G401.6 (cell line): ENCODE results near the gene GADD45GIP1.

Source experiments
- FAIRE-seq: peaks from 2 replicates; lab custom pipeline; 2012; peaks lifted over from hg19 to GRCh38; lab: Jason Lieb, UNC

GADD45GIP1 gene

DNA sequence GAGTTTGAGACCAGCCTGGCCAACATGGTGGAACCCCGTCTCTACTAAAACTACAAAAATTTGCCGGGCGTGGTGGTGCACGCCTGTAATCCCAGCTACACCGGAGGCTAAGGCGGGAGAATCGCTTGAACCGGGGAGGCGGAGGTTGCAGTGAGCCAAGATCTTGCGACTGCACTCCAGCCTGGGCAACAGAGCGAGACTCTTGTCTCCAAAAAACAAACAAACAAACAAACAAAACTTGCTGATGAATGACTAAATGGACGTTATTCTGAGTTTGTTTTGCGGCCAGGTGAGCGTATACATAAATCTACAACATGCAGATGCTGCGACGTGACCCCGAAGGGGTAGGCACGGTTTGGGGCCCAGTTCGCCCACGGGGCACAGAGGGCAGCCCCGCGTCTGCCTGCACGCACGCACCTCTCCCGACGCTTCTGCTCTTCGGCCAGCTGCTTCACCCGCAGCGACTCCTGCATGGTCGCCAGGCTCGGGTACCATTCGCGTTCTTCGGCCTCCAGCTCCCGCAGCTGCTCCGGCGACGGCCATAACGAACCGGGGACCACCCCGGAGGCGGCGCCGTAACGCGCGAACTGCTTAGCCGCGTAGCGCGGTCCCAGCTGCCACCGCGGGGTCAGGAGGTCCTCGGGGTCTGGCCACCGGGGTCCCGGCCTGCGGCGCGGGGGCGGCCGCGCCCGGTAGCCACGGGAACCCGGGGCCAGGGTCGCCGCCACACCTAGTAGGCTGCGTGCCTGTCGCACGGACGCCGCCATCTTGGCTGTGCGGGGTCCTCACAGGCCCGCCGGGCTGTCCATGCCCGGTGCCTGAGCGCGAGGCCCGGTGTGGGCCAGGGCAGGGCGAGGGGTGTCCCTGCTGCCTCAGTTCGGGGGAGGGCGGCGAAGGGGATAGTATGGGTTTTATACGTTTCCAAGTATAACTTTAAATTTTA, at the start of gene GADD45GIP1:
GADD45GIP1 (minus strand) TSS at position 778 of the 943 bp plus-strand sequence; CDS start at position 767, 11 bp downstream.
- FAIRE-seq = no peak

DNA sequence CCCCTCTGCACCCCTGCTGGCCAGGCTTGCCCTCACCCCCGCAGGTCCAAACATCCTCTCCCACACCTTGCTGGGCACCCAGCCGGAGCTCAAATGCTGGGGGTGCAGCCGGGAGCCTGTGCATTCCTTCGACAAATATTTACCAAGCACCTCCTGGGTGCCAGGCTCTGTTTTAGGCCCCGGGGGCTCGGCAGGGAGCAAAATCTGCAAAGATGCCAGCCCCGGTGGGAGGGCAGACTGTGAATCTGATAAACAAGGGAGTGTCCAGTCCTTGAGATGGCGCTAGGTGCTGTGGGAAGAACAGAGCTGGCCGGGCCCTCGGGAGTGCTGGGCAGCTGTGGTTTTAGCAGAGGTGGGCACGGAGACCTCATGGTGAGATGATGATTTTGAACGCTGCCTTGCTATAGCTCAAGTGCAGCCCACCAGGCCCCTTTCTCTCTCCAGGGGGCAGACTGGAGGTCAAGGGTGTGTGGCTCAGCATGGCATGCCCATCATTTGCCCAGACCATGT, 48.9 kb upstream of the GADD45GIP1 start:
- FAIRE-seq = no peak

DNA sequence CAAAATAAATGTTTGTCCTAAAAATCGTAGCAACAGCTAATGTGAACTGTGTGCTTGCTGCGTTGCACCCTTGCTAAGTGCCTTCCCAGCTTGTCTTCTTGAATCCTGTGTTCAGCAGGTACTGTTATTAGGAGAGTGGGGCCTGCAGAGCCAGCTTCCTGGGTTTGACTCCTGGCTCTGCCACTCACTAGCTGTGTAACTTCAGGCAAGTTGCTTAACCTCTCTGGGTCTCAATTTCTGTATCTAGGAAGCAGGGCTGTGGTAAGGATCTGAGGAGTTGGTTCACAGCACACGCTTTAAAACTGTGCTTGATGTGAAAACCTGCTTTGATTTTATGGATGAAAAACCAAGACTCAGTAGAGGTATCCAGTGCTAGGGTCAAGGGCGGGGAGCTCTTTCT, 48.2 kb upstream of the GADD45GIP1 start:
- FAIRE-seq = no peak

DNA sequence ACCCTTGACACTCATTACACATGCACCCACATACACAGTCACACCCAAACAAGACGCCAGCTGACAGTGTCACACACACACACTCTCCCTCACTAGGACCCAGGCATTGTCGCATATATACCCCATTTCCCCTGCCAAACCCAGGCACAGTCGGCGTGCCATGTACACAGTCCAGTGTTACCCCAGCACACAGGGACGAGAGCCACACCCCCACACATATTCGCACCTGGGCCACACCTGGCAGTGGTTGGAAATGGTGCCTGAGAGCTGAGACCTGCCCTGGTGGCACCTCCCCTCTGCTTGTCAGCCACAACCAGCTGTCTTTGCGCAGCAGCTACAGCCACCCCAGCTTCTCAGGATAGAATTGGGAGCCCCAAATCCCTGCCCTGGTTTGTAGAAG, 47.2 kb upstream of the GADD45GIP1 start:
- FAIRE-seq = no peak

DNA sequence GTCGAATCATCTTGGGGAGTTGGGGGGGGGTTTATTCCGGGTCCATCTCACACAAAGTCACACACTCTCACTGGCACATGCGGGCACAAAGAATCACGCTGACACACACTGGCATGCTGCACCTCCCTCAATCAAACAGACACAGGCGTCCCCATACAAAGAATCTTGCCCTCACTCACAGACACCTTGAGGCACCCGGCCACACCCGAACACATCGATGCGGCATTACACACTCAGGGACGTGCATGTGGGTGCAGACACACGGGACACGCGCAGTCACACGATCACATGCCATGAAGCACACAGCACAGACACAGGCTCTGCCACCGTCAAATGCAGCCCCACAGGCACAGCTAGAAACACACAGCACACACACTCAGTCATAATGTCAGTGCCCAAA, 46.1 kb upstream of the GADD45GIP1 start:
- FAIRE-seq = no peak

DNA sequence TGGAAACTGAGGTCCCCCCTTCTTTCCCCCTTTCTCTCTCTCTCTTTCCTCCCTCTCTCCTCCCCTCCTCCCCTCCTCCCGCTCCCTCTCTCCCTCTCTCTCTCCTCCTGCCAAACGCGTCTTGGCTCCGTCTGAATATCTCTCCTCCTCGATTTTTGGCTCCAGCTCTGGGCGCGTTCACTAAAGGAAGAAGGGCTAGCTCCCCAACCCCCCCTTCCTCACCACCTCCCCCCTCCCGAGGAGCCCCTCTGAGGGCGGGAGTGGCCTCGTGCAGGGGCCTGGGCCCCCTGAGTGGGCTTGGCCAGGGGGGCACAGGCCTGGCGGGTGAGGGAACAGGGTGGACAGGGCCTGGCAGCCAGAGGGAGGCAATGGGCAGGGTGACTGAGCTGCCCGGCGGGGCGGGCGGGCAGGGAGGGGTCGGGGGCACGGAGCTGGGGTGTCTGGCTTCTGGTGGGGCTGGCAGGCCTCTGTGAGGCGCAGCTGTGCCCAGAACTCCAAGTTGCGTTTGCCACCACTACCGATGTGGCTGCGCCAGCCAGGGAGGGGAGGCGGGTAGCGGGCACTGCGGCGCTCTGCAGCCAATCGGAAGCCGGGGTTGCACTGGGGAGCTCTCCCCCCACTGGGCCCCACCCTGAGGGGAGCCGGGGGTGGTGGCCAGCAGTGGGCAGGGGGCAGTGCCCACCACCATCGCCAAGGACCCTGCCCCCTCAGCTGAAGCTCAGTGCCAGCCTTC, 45.3 kb upstream of the GADD45GIP1 start:
- no peak for FAIRE-seq

GRCh38 chr19:13001502-13002165, 44.6 kb upstream of the GADD45GIP1 start:
- FAIRE-seq = no peak

DNA sequence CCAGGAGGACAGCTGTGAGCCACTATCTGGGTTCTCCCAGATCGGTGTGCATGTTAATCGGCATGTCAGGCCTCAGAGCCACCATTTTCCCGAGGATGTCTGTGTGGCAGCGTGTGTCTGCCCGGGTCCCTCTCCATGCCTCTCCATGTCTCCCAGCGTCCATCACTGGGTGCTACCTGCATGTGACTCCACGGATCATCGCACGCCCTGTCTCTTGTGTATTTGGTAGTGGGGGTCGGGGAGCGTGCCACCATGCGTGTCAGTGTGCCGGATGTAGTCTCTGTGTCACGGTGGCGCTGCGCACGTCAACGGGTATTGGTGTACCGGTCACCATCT, 44.1 kb upstream of the GADD45GIP1 start:
- FAIRE-seq = no peak

DNA sequence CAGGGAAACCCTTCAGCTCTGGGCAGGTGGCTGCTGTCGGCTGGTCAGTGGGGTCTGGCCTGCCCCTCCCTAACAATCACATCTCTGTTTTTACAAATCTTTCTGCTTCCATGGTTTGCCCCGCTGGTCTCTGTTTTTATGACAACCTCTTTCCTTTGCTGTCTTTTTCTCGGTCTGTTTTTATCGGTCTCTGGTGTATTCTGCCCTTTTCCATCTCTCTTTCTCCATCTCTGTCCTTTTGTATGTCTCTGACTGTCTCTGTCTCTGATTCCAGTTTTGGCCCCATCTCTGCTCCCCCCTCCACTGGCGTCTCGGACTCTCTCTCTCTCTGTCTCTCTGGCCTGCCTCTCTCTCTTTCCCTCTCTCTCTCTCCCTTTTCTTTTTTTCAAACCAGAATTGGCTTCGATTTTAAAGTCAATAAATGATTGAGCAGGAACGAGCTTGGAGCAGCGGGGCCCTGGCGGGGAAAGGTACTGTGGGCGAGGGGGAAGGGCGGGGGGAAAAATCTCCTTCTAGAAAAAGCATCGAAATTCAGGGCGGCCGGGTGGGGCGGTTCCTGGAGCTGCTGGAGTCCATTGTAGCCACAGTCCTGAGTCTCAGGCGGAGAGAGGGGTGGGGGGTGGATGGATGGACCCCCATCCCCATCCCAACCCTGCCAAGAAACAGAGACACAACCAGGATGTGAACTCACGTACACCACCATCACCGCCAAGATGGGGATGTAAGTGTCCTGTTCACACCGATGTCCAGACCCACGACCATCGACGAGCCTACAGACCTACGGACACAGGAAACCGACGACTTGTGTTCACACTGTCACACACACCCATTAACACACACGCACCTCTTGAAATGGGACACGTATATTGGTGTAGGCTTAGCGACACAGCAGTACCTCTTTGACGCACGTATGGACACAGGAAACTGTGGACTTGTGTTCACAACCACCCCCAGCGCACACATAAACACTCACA, 41.2 kb upstream of the GADD45GIP1 start:
- no peak for FAIRE-seq

GRCh38 chr19:12997179-12997966, 40.4 kb upstream of the GADD45GIP1 start:
- FAIRE-seq = no peak

DNA sequence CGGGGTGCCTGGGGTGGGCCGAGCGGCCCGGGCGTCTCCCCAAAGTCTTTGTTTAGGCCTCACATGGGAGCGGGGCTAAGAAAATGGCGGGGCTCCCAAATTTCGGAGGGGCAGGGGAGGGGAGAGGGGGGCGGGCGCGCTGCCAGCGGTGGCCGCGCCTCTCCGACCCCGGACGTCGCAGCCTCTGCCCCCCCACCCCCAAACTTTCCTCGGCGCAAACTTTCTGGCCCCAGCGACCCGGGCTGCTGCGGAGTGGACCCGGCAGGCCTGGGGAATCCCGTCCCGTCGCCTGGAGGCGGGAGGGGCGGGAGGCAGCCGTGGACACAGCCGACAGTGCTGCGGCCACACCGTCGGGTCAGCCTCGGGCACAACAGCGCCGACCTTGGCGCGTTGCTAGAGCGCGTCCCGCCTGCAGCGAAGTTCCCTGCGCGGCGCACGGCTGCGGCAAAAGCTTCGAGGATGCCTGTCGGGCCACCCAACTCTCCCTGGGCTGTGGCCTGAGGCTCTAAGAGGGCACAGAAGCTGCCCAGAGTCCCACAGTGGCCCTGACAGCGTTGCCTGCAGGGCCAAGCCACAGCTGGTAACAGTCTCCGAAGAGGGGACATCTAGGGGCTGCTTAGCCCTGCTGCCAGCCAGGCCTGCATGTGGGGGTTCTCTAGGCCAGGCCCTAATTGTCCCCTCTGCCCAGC, 39.5 kb upstream of the GADD45GIP1 start:
- no peak for FAIRE-seq

GRCh38 chr19:12995596-12996405, 38.8 kb upstream of the GADD45GIP1 start:
- no peak for FAIRE-seq

GRCh38 chr19:12994701-12995595, 37.9 kb upstream of the GADD45GIP1 start, which contains the start of gene NFIX:
TSS of gene NFIX (plus strand) at chr19:12995475. CDS start at chr19:12995838, 363 bp downstream.
- FAIRE-seq = no peak

GRCh38 chr19:12993562-12993961, 36.5 kb upstream of the GADD45GIP1 start:
- no peak for FAIRE-seq

DNA sequence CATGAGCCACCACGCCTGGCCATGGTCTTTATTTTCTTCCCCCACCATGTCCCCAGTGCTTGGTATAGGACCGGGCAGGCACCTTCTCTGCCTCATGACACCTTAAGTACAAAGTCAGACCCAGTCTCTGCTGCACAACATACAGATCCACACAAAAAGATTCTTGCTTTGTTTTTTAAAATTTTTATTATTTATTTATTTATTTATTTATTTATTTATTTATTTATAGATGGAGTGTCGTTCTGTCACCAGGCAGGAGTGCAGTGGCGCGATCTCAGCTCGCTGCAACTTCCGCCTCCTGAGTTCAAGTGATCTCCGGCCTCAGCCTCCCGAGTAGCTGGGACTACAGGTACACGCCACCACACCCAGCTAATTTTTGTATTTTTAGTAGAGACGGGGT, 35.7 kb upstream of the GADD45GIP1 start:
- FAIRE-seq = no peak

- FAIRE-seq = no peak
These were observed 34.3 kb upstream of the GADD45GIP1 start for GRCh38 chr19:12991296-12991695.

GRCh38 chr19:12990853-12991252, 33.8 kb upstream of the GADD45GIP1 start:
- no peak for FAIRE-seq

DNA sequence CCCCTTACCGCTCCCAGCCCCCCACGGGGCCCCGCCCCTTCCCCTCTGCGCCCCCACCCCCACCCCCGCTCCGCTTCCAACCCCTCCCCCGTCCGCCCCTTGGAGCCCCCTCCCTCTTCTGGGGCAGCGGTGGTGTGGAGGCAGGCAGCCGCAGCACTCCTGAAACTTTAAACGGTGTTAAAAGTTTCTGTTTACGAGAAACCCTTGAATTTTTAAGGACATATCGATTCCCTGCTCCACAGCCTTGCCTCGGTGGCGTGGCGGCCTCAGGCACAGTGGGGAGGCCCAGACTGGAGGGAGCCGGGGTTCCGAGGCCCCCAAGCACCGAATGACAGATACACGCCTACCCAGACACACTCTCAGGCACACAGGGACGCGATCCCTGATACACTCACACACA, 33.4 kb upstream of the GADD45GIP1 start:
- no peak for FAIRE-seq
